Omental fat pad (tissue), 4 donors: ENCODE measurements around the gene FPR2. TPM values are rescaled to one million over a fixed set of nuclear protein-coding genes. Genes with fewer than 3 reads are reported as not detected.

ENCODE experiments used
- ATAC-seq: fragments of 150-250 bp; one replicate; pipeline ENCODE4 v1.9.1; 2016; ENCODE audit warnings: mild to moderate bottlenecking, moderate library complexity; ENCODE audit not compliant: low FRiP score
- DNase-seq: peaks from one replicate; pipeline ENCODE4 v3.0.0-alpha.2; 2019; ENCODE audit warnings: low spot score
- CTCF ChIP-seq, 3 donors: fragments of 450-650 bp; IDR thresholded peaks; one replicate each; pipeline ENCODE4 v1.5.1; 2016 to 2017; ENCODE audit warnings: antibody characterized with exemption in 3 of 3, mild to moderate bottlenecking in 3 of 3, moderate library complexity in 2 of 3
- total RNA-seq, 4 donors: library from RNA; depleted of rRNA; stranded (reverse); fragments of >200 nt; gene quantifications; one replicate each; pipeline ENCODE4 v1.1.0, GENCODE V29; 2016

The FPR2 gene
- total RNA-seq, 4 donors from 2014 or later: 3.1 to 16.2 (median 7.5) TPM

- no peak for TF ChIP-seq CTCF (IDR thresholded peaks at IDR 0.05)
- DNase-seq (no peak), ATAC-seq (no peak)
Observed at GRCh38 chr19:51810223-51810622, 49.2 kb downstream of the FPR2 start.

- ATAC-seq: no peak
- no peak for TF ChIP-seq CTCF (IDR thresholded peaks at IDR 0.05)
- no peak for DNase-seq
Observed at GRCh38 chr19:51811344-51811743, 50.4 kb downstream of the FPR2 start.

- ATAC-seq: no peak
- no peak for DNase-seq
- TF ChIP-seq CTCF (IDR thresholded peaks at IDR 0.05): no peak
Observed at GRCh38 chr19:51815043-51815442, 54.1 kb downstream of the FPR2 start.

- no peak for DNase-seq
Observed at GRCh38 chr19:51816711-51817110, 55.7 kb downstream of the FPR2 start.

GRCh38 chr19:51820011-51820410 lies 59.0 kb downstream of the FPR2 start:
- ATAC-seq (no peak), DNase-seq (no peak)
- no peak for TF ChIP-seq CTCF (IDR thresholded peaks at IDR 0.05)

More at GRCh38 chr19:51816711-51817110, 55.7 kb downstream of the FPR2 start:
- no peak for ATAC-seq
- no peak for TF ChIP-seq CTCF (IDR thresholded peaks at IDR 0.05)

Other genes with a start within 250 kb of the FPR2 start
- gene SIGLEC6, start 229.5 kb upstream of the FPR2 start, total RNA-seq: 1 to 10 TPM in 2 of 4 donors, under 1 TPM in 2; 0.38 to 1.4 (median 1.1) TPM
- gene ZNF175, start 189.9 kb upstream of the FPR2 start, total RNA-seq: 10 to 100 TPM in 1 of 4 donors, 1 to 10 TPM in 3; 2.2 to 11.5 (median 6.0) TPM
- gene SIGLEC5, start 130.8 kb upstream of the FPR2 start, total RNA-seq: under 1 TPM in 1 of 4 donors, not detected in 3; 0.19 TPM
- gene SIGLEC14, start 114.4 kb upstream of the FPR2 start, total RNA-seq: 10 to 100 TPM in 2 of 4 donors, 1 to 10 TPM in 1, not detected in 1; 1.9 to 12.6 (median 12.2) TPM
- 10 to 100 TPM in 3 of 4 donors, 1 to 10 TPM in 1; 6.2 to 14.2 (median 11.4) TPM for gene SPACA6, start 67.8 kb upstream of the FPR2 start, total RNA-seq
- 100 to 1,000 TPM in 2 of 4 donors, 10 to 100 TPM in 1, 1 to 10 TPM in 1; 1.1 to 534 (median 190) TPM for gene HAS1, start 37.2 kb upstream of the FPR2 start, total RNA-seq
- 10 to 100 TPM; 15.0 to 77.5 (median 56.5) TPM for gene FPR1, start 9.3 kb upstream of the FPR2 start, total RNA-seq
- 10 to 100 TPM; 10.2 to 50.0 (median 23.9) TPM for gene FPR3, start 34.0 kb downstream of the FPR2 start, total RNA-seq
- gene ZNF577, start 126.8 kb downstream of the FPR2 start, total RNA-seq: 10 to 100 TPM; 10.4 to 26.6 (median 12.5) TPM
- 10 to 100 TPM in 2 of 4 donors, 1 to 10 TPM in 2; 8.2 to 13.3 (median 10.6) TPM for gene ZNF649, start 143.8 kb downstream of the FPR2 start, total RNA-seq
- gene ZNF613, start 166.3 kb downstream of the FPR2 start, total RNA-seq: 1 to 10 TPM; 2.7 to 9.0 (median 6.1) TPM
- gene ZNF350, start 225.7 kb downstream of the FPR2 start, total RNA-seq: 10 to 100 TPM in 1 of 4 donors, 1 to 10 TPM in 3; 8.3 to 15.4 (median 8.7) TPM
- 10 to 100 TPM in 1 of 4 donors, 1 to 10 TPM in 3; 7.0 to 12.8 (median 8.6) TPM for gene ZNF615, start 247.0 kb downstream of the FPR2 start, total RNA-seq